Thyroid gland (tissue), 4 donors: ENCODE data around the gene WDR27. TPM values are rescaled to one million over a fixed set of nuclear protein-coding genes. Genes with fewer than 3 reads are reported as not detected.

Source experiments
- DNase-seq, 2 donors: peaks; one replicate each; pipeline ENCODE4 v3.0.0-alpha.2; 2019
- H3K27ac ChIP-seq, 3 donors: fragments of 200-600 bp; sonication (generic); 1 replicate in 2 of 3; 2 replicates in 1 of 3; pipeline ENCODE4 v1.5.1; 2016 to 2019; ENCODE audit warnings: mild to moderate bottlenecking in 1 of 3, moderate library complexity in 1 of 3
- H3K27me3 ChIP-seq: fragments of 200-600 bp; sonication (generic); one replicate; pipeline ENCODE4 v1.5.1; 2019
- H3K36me3 ChIP-seq, 2 donors: fragments of 200-600 bp; sonication (generic); one replicate each; pipeline ENCODE4 v1.5.1; 2016 to 2019
- H3K4me1 ChIP-seq, 2 donors: fragments of 200-600 bp; sonication (generic); one replicate each; pipeline ENCODE4 v1.5.1; 2017 to 2019
- H3K4me3 ChIP-seq, 3 donors: fragments of 200-600 bp; sonication (generic); replicated peaks in 1 of 3; 1 replicate in 2 of 3; 2 replicates in 1 of 3; pipeline ENCODE4 v1.5.1; 2016; ENCODE audit warnings: mild to moderate bottlenecking in 1 of 3
- H3K9me3 ChIP-seq: fragments of 200-600 bp; sonication (generic); one replicate; pipeline ENCODE4 v1.5.1; 2017
- POLR2A ChIP-seq, 2 donors: fragments of 450-650 bp; IDR thresholded peaks; one replicate each; pipeline ENCODE4 v1.6.1; 2017; ENCODE audit warnings: antibody characterized with exemption in 2 of 2, mild to moderate bottlenecking in 2 of 2, moderate library complexity in 1 of 2
- WGBS, 2 donors: methylation state at CpG; one replicate each; pipeline ENCODE4 v1.1.5; 2017; 5-methylcytosine and 5-hydroxymethylcytosine counted together
- intact Hi-C: fragments of 100-400 bp; cut with DNase I; formaldehyde crosslinking; loops from one replicate; pipeline ENCODE4 v1.15.1; 2023
- total RNA-seq, 4 donors: library from RNA; depleted of rRNA; stranded (reverse); fragments of >200 nt; gene quantifications; one replicate each; pipeline ENCODE4 v1.2.3, GENCODE V29; 2016
- TF ChIP-seq, protein P1 (sequence below), 6 experiments: fragments of 200-600 bp in 3 of 6; fragments of 450-650 bp in 3 of 6; sonication (generic) in 3 of 6; IDR thresholded peaks; one replicate each; pipeline ENCODE4 v1.5.1; 2016 to 2019; ENCODE audit warnings: antibody characterized with exemption in 6 of 6, mild to moderate bottlenecking in 2 of 6, inconsistent platforms in 1 of 6, moderate library complexity in 1 of 6

The WDR27 gene
- total RNA-seq, 4 donors from 2014 or later = 48.9 to 74.6 (median 51.8) TPM

DNA sequence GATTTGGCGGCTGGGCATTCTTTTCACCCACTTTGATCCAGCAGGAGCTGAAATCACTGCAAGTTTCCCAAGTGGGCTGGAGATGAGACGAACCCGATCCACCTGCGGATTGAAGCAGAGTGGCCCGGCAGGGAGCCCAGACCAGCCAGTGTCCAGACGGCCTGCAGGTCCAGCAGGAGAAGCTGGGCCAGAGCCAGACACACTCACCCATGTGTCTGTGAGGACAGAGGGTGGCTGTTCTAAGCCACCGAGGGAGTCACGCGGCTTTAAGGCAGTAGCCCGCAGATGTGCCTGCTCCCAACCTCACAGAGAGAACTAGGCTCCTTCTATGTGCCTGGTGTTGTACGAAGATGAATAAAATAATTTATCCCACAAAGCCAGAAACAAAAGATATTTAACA, 200.7 kb downstream of the WDR27 start:
- no peaks in the 10 kb centered on the region for H3K27me3 ChIP-seq
- H3K4me1 ChIP-seq = no peaks in the 10 kb centered on the region
- intact Hi-C loops = no loop called here
- H3K36me3 ChIP-seq = no peaks in the 10 kb centered on the region
- no peak overlapping the region for H3K27ac ChIP-seq
- no peak overlapping the region for H3K4me3 ChIP-seq
- H3K9me3 ChIP-seq = no peaks in the 10 kb centered on the region
- TF ChIP-seq, protein P1, sequence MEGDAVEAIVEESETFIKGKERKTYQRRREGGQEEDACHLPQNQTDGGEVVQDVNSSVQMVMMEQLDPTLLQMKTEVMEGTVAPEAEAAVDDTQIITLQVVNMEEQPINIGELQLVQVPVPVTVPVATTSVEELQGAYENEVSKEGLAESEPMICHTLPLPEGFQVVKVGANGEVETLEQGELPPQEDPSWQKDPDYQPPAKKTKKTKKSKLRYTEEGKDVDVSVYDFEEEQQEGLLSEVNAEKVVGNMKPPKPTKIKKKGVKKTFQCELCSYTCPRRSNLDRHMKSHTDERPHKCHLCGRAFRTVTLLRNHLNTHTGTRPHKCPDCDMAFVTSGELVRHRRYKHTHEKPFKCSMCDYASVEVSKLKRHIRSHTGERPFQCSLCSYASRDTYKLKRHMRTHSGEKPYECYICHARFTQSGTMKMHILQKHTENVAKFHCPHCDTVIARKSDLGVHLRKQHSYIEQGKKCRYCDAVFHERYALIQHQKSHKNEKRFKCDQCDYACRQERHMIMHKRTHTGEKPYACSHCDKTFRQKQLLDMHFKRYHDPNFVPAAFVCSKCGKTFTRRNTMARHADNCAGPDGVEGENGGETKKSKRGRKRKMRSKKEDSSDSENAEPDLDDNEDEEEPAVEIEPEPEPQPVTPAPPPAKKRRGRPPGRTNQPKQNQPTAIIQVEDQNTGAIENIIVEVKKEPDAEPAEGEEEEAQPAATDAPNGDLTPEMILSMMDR (IDR thresholded peaks at IDR 0.05) = no peak
- no peak for TF ChIP-seq POLR2A (IDR thresholded peaks at IDR 0.05)
- WGBS, 2 donors = 95 to 96% methylated on average over 9 to 11 of the region's 11 CpGs
- no peak for DNase-seq

DNA sequence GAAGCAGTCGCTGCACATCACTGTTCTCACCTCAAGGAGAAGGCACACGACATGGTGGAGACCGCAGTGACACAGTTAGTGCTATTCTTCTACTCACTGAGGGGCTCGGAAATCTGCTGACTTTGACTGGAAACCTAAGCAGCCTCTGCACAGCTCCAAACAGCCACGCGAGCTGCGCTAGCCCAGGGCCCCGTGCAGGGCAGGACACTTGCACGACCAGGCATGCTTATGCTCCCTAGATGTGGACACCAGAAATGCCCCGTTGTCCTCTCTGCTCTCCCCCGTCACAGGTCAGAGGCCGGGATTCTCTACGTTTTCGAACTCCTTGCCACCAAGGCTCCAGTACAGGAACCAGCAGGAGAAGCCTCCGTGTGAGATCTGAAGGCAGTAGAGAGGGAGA, 201.1 kb downstream of the WDR27 start:
- H3K9me3 ChIP-seq = no peaks in the 10 kb centered on the region
- intact Hi-C loops = no loop called here
- H3K4me3 ChIP-seq = no peak overlapping the region
- no peak for DNase-seq
- TF ChIP-seq, protein P1 (IDR thresholded peaks at IDR 0.05) = no peak
- TF ChIP-seq POLR2A (IDR thresholded peaks at IDR 0.05) = no peak
- WGBS, 2 donors = 92 to 95% methylated on average over 14 to 15 of the region's 15 CpGs
- no peak overlapping the region for H3K27ac ChIP-seq
- H3K36me3 ChIP-seq = no peaks in the 10 kb centered on the region
- no peaks in the 10 kb centered on the region for H3K27me3 ChIP-seq
- no peaks in the 10 kb centered on the region for H3K4me1 ChIP-seq

- H3K36me3 ChIP-seq = no peaks in the 10 kb centered on the region
- no peaks in the 10 kb centered on the region for H3K27me3 ChIP-seq
- H3K4me3 ChIP-seq = no peak overlapping the region
- no peaks in the 10 kb centered on the region for H3K4me1 ChIP-seq
- H3K9me3 ChIP-seq = no peaks in the 10 kb centered on the region
- no peak for DNase-seq
- intact Hi-C loops = no loop called here
- WGBS, 2 donors = 54 to 82% methylated on average over 4 to 7 of the region's 7 CpGs
- no peak for TF ChIP-seq POLR2A (IDR thresholded peaks at IDR 0.05)
- TF ChIP-seq, protein P1 (IDR thresholded peaks at IDR 0.05) = no peak
- no peak overlapping the region for H3K27ac ChIP-seq
Observed at GRCh38 chr6:169499848-169500247, 202.0 kb downstream of the WDR27 start.

GRCh38 chr6:169498916-169499513, 202.8 kb downstream of the WDR27 start:
- intact Hi-C loops = no loop called here

GRCh38 chr6:169495601-169496000, 206.2 kb downstream of the WDR27 start:
- H3K27ac ChIP-seq = no peak overlapping the region
- no peak for TF ChIP-seq POLR2A (IDR thresholded peaks at IDR 0.05)
- TF ChIP-seq, protein P1 (IDR thresholded peaks at IDR 0.05) = no peak
- no peak for DNase-seq
- H3K36me3 ChIP-seq = no peaks in the 10 kb centered on the region
- intact Hi-C loops = no loop called here
- no peaks in the 10 kb centered on the region for H3K9me3 ChIP-seq
- no peaks in the 10 kb centered on the region for H3K4me1 ChIP-seq
- H3K27me3 ChIP-seq = no peaks in the 10 kb centered on the region
- H3K4me3 ChIP-seq = no peak overlapping the region

More at GRCh38 chr6:169498916-169499513, 202.8 kb downstream of the WDR27 start:
- no peaks in the 10 kb centered on the region for H3K36me3 ChIP-seq
- H3K4me3 ChIP-seq = no peak overlapping the region
- 92 to 93% methylated on average over 15 of the region's 15 CpGs for WGBS, 2 donors
- DNase-seq = no peak
- H3K9me3 ChIP-seq = no peaks in the 10 kb centered on the region
- H3K4me1 ChIP-seq = no peaks in the 10 kb centered on the region
- H3K27ac ChIP-seq = no peak overlapping the region
- no peak for TF ChIP-seq POLR2A (IDR thresholded peaks at IDR 0.05)
- TF ChIP-seq, protein P1 (IDR thresholded peaks at IDR 0.05) = no peak
- no peaks in the 10 kb centered on the region for H3K27me3 ChIP-seq
